ENCODE measurements around the gene MAB21L4.

DNA sequence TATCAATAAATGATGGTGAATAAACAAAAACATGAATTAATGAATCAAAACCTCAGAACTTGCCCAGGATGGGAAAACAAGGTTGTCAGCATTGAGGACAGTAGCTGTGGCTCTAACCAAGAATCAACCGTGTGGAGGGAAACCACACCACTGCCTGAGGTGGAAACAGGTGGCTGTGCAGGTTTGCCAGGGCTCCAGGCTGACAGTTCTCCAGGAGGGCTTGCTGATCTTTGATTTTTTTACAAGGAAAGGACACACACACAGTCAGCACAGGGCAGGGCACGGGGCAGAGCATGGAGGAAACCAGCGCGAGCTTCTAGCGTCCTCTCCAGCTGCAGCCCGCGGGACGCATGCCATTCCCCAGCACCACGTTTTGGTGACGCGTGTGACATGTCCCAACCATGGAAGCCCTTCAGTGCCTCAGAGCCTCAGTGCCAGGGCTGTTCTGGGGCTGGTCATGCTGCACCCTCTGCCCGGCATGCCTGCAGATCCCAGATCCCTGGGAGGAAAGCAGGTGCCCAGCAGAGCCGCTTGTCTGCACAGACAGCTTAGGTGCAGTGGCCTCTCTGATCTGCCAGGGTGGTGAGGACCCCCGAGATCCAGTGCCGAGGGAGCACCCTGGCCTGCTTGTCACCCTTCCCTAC, 43.2 kb downstream of the MAB21L4 start:
- no peak for TF ChIP-seq POLR2A (IDR thresholded peaks at IDR 0.05; ENCODE audit: low read depth, low read length)
- TF ChIP-seq POLR2AphosphoS5 (IDR thresholded peaks at IDR 0.05; ENCODE audit: low read depth, low read length): no peak
